ENCODE results near the gene CREB1.

Gene CREB1

DNA sequence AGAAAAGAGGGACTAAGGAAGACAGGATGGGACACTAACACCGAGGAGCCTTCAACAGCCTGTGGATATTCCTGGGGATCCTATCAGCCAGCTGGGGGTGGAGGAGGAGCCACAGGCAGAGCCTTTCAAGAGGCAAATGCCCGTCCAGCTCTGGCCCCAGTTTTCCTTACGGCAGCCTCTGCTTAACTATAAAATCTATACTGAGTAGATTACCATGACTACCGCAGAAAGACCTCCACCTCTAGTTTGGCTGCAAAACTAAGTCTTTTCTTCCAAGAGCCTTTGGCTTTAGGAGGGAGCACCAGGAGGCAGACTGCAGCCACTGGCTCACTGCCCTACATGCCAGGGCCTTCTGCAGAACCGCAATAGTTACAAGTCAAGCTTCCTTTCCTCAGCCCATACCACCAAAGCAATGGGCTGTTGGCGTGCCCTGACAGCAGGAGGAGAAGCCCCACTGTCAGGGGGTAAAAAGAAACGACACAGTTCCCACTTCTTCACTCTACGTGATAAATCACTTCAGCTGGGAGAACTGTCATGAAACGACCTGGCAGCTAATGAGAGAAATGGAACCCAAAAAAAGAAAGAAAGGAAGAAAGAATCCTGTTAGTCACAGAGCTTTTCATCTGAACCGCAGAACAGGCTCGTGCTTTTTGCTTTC lies 25.1 kb upstream of the CREB1 start:
- no peak for DNase-seq

DNA sequence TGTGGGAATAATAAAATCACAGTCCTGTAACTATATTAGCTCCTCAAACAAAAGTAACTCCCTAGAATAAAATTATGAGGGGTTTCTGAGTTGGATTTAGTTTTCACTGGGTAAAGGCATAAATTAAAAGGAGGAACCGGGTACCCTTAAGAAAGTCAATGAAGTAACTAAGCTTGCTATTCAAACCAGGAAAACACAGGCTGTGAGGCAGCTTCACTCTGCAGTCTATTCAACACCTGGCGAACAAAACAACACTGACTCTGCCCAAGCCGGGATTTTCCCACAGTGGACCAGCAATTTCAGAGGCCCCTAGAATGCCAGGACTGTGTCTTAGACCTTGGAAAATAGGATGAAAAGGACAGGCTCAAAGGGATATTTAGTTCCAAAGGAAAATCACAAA lies 24.6 kb upstream of the CREB1 start:
- DNase-seq: no peak

- peak; percentile 6 for DNase-seq
Observed at GRCh38 chr2:207505728-207506127, 24.0 kb upstream of the CREB1 start.

DNA sequence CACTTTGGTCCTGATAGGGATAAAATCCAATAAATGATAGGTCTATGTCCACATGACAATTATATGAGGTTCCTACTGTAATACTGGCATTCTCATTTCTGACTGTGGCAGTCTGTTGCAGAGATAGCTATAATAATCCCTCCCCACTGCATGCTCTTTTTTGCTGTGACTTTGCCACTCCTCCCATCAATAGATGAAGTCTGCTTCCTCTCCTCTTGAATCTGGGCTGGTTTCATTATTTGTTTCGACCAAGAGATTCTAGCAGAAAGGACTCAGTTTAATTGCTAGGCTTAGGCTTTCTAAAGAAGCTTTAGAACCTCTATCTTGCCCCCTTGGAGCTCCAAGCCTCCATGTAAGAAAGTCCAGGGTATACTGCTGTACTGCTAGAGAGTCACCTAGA lies 23.3 kb upstream of the CREB1 start:
- no peak for DNase-seq

GRCh38 chr2:207510148-207510547 lies 19.6 kb upstream of the CREB1 start:
- no peak for DNase-seq

GRCh38 chr2:207511851-207512250 lies 17.9 kb upstream of the CREB1 start:
- DNase-seq: no peak

DNA sequence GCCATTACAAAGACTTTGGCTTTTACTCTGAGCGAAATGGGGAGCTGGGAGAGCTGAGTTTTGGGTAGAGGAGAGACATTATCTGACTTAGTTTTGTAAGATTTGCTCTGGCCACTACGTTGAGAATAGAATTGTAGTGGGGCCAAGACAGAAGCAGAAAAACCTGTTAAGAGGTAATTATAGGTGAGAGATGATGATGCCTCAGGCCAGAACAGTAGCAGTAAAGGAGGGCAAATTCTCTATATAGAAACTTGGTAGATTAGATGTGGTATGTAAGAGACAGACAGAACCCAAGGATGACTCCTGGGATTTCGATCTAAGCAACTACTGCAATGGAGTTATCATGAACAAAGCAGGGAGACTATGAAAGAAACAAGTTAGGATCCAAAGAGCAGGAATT lies 17.4 kb upstream of the CREB1 start:
- no peak for DNase-seq

GRCh38 chr2:207513551-207514257 lies 16.1 kb upstream of the CREB1 start:
- DNase-seq: no peak

DNA sequence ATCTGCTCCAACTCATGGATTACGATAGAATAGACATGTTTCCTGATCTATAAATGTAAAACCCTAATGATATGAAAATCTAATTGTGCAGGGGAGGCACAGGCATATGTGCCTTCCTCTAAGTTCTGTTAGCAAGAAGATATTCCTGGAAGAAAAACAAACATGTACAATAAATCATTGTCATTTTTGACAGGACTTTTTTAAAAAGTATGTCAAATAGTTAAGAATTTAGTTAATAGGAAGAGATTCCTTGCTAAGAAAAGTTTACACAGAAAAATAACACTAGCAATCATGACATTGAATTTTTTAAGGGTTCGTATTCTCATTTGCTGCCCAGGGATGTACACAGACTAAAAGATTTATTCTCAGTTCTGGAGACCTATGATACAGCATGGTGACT lies 15.3 kb upstream of the CREB1 start:
- DNase-seq: no peak

GRCh38 chr2:207515671-207516070 lies 14.1 kb upstream of the CREB1 start:
- DNase-seq: no peak

DNA sequence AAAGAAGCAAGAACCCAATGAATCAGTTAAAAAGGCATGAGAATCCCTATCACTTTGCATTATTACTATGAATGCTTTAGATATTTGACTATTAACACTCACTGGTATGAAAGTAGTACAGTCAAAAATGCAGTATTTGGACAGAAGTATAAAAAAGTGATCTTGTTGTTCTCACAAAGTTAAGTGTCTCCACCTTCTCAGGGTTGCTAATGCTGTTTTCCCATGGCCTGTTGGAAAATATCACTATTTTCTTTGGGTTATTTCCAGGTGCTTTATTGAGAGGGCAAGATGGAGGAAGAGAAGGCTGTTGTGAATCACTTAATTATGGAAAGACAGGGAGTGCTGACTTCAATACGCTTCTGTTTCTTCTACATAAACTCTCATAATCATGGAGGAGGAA lies 13.6 kb upstream of the CREB1 start:
- DNase-seq: no peak

DNA sequence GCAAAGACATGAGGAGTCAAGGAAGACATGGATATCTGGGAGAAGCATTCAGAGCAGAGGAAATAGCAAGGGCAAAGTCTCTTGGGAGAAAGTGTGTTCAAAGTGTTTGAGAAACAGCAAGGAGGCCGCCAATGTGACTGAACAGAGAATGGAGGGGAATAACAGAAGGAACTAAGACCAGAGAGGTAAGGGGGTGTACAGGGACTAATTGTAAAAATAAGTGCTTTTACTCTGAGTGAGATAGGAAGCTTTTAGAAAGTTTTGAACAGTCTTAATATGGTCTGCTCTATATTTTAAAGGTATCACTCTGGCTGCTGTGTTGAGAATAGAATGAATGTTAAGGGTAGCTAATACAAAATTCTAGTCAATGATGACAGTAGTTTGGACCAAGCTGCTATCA lies 6.8 kb upstream of the CREB1 start:
- no peak for DNase-seq

- peak; percentile 15 for DNase-seq
Observed at GRCh38 chr2:207525296-207525695, 4.5 kb upstream of the CREB1 start.

DNA sequence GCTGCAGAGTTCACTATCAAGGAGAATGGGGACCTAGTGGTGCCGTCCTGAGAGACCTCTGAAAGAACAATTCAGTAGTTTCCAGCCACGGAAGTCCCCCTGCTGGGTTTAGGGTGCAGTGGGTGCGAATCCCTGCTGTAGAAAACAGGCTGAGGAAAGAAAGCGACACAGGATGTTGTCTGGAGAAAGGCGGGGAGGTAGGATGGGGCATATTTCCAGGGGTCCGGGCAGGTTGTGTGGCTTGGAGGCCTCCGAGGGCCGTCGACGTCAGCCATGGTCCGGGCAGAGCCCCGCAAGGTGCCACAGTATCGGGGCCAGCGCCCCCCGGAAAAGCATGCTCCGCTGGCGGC lies 807 bp upstream of the CREB1 start:
- peak; percentile 58 for DNase-seq

- peak; percentile 56 for DNase-seq
Observed at GRCh38 chr2:207530160-207531031, 634 bp downstream of the CREB1 start.

- DNase-seq: no peak
Observed at GRCh38 chr2:207531032-207531952, 1.5 kb downstream of the CREB1 start.

DNA sequence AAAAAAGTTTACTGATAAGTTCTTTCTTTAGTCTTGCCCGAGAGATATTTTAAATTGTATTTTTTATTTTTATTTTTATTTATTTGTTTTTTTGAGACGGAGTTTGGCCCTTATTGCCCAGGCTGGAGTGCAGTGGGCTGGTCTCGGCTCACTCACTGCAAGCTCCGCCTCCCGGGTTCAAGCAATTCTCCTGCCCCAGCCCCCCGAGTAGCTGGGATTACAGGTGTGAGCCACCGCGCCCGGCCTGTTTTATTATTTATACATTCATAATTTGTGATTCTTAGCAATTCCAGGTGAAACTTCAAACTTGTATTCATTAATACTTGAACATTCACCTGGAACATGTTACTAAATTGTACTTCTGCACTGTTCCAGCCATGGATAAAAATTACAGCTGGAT lies 2.9 kb downstream of the CREB1 start:
- DNase-seq: no peak

GRCh38 chr2:207533461-207534008 lies 3.8 kb downstream of the CREB1 start:
- DNase-seq: no peak

GRCh38 chr2:207534417-207534816 lies 4.7 kb downstream of the CREB1 start:
- no peak for DNase-seq

DNA sequence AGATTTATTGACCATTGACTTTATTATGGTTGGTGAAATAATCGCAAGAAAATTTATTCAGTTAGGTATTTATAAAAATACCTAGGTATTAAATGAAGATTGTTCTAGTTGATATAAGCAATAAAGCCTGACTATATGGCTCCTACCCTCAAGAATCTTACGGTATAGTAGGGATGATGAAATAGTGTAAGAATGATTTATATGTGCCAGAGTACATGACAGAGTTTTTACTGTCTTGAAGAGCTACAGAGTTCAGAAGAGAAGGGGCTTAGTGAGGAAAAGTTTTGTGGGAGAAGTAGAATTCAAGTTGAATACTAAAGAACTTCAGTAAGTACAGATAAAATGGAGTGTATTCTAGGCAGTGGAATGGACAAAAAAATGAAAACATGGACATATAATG lies 9.7 kb downstream of the CREB1 start:
- DNase-seq: no peak

DNA sequence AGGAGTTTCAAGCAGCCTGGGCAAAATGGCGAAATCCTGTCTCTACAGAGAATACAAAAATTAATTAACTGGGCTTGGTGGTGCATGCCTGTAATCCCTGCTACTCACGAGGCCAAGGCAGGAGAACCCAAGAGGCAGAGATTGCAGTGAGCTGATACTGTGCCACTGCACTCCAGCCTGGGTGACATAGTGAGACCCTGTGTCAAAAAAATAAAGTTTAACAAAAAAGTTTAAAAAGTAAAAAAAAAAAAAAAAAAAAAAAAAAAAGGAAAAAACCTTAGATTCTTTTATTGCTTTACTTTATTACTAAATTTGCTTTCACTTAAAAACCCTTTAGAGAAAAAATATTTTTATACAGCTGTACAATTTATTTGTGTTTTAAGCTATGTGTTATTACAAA lies 10.7 kb downstream of the CREB1 start:
- no peak for DNase-seq

- no peak for DNase-seq
Observed at GRCh38 chr2:207541933-207542332, 12.2 kb downstream of the CREB1 start.

DNA sequence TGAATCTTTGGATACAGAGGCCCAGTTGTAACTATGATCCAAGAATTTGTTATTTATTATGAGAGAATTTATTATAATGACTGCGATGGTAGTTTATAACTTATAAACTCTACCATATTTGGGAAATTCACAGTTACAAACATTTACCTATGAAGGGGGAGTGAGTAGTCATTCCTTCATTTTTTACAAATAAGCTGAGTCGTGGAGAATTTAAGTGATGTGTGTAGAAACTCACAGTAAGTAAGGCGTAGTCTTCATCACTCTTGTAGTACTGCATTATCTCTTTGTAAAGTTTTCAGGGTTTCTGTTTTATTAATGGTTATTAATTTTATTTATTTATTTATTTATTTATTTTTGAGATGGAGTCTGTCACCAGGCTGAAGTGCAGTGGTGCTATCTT lies 13.5 kb downstream of the CREB1 start:
- DNase-seq: no peak

Data from CD4-positive, alpha-beta T cell treated with Interleukin-6 for 4 hours (primary cell).